ENCODE data around the gene SPECC1.
"Not testable (repeated sequence)": the region's sequence is repeated elsewhere in the genome, so short reads cannot be mapped to it uniquely, and the experiment has no call there.

Gene SPECC1

DNA sequence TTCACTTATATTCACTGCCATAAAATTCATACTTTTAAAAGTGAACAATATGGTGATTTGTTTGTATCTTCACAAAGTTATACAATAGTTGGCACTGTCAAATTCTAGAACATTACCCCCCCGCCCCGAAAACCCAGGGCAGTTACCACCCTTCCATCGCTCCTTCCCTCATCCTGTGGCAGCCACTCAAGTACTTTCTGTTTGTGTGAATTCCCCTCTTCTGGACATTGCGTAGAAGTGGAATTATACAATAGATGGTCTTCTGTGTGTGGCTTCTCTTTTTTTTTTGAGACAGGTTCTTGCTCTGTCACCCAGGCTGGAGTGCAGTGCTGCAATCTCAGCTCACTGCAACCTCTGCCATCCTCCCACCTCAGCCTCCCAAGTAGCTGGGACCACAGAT is 58.6 kb downstream of the SPECC1 start:
- DNase-seq: no peak

GRCh38 chr17:20068445-20068844 is 59.3 kb downstream of the SPECC1 start:
- DNase-seq: no peak

DNA sequence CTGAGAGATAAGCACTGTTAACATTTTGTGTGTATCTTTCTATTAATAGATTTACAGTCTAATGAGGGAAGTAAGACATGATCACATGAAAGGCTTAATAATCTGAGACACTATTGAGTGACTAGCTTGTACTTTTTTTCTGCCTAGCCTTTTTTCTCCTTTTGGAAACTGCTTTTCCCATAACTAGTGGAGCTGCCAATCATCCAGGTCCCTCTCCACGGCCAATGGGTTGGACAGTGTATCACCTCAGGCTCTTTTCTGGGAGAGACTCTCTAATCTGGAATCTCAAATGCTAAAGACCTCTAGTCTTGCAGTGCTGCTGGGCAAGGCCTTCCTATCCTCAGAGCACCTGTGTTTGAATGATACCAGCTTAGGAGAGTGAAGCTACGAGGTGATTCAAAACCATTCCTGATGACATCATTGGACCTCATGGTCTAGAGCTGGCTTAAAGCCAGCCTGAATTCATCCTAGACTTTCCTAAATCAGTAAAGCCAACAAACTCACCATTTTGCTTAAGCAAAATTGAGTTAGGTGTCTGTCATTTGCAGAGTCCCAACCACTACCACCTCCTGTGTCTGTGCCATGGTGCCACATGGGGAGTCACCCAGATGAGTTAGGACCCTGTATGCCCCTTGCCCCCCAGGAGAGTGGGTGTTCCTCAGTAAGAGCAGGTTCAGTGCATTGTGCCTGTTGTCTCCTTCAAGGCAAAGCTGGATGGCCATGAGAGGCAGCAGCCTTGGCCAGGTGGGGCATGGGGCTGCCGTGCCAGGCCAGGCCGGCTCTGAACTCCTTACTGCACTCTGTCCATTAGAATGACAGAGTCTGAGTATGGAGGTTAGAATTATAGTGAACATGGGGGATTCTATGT is 62.9 kb downstream of the SPECC1 start:
- DNase-seq: no peak

DNA sequence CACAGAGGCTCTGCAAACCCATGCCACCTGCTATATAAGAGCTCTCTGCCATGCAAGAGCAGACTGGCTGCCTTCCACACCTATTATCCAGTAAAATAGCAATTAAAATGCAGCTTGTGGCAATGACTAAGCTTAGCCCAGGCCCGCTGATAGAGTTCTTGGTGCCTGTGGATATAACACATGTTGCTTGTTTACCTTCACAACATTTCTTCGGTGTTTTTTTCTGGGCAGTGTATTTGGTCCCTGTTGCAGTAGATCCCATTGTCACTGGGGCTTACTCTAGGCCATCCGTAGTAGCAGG is 63.5 kb downstream of the SPECC1 start:
- no peak for DNase-seq

DNA sequence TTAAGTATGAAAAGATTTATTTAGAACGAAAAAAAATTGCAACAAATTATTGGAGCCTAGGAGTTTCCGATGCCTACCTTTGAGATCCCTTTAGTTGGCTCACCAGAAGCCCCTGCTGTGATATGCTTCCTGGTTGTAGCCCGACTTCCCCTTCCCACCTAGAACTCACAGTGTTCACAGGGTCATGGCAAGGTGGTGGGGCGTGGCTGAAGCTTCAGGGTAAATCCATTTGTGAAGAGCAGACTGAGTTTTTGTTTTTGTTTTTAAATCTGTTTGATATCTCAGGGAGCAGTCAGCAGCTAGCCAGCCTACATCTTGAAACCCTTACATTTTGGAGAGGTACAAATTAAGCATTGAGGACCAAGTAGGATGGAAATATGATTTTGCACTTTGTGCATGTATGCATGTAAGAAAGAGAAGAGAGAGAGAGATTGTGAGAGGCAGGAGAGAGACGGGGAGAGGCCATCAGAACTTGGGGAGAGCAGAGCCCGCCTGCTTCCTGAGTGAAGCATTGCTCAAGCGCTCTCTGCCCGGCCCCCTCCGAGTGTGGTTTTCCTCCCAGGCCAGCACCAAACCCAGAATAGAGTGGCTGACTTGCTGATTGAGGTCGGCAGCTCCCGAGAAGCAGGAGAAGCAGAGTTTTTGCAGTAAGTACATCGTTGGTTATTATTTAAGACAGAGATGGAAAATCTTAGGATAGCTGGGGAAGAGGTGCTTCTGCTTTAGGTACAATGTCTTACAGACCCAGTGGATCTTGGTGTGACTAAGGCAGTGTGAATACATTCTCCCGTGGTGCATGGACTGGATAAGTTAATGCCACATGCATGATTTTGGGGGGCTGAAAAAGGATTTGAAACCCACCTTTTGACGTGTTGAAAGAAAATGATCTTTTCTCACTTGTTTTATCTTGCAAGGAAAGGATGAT is 64.2 kb downstream of the SPECC1 start:
- DNase-seq: peak in 19 of 56 donors; percentile 9 to 62 (median 24)

- DNase-seq: no peak
Observed at GRCh38 chr17:20074001-20074400, 64.8 kb downstream of the SPECC1 start.

GRCh38 chr17:20074489-20074888 is 65.3 kb downstream of the SPECC1 start:
- no peak for DNase-seq

DNA sequence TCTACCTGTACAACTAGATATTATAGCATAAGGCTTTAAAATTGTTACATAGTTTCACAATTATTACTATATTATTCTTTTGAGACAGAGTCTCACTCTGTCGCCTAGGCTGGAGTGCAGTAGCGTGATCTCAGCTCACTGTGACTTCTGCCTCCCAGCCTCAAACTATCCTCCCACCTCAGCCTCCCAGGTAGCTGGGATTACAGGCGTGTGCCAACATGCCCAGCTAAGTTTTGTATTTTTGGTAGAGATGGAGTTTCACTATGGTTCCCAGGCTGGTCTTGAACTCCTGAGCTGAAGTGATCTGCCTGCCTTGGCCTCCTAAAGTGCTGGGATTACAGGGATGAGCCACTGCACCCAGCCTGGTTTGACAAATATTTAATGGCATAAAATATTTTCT is 67.0 kb downstream of the SPECC1 start:
- DNase-seq: not testable (repeated sequence)

GRCh38 chr17:20077978-20078685 is 69.0 kb downstream of the SPECC1 start:
- DNase-seq: no peak

GRCh38 chr17:20080513-20080912 is 71.4 kb downstream of the SPECC1 start:
- no peak for DNase-seq

- DNase-seq: no peak
Observed at GRCh38 chr17:20083156-20083859, 74.1 kb downstream of the SPECC1 start.

DNA sequence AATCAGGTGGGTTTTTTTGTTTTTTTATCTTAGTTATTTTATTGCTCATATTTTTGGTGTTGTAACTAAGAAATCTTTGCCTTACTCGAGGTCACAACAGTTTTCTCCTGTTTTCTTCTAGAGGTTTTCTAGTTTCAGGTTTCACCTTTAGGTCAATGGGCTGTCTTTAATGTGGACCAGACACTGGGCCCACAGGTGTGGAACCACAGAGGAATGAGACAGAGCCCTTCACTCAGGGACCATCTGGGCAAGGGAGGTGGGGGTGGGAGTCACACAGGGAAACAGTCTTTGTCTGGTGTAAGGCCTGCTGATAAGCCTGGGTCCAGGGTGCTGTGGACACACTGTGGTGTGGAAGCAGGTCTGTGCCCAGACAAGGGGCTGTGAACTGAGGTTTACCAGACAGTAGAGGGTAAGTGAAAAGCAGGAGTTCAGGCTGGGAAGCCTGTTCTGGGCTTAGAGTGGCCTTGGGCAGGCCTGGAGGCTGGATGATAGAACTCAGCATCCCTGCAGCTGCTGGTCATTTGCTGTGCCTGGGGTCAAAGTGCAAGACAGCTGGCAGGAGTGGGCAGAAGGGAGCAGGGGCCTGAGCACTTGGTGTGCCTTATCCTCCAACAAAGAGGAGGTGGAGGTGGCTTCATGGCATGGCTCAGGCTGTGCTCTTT is 75.6 kb downstream of the SPECC1 start:
- no peak for DNase-seq

GRCh38 chr17:20085283-20085845 is 76.2 kb downstream of the SPECC1 start:
- DNase-seq: no peak

DNA sequence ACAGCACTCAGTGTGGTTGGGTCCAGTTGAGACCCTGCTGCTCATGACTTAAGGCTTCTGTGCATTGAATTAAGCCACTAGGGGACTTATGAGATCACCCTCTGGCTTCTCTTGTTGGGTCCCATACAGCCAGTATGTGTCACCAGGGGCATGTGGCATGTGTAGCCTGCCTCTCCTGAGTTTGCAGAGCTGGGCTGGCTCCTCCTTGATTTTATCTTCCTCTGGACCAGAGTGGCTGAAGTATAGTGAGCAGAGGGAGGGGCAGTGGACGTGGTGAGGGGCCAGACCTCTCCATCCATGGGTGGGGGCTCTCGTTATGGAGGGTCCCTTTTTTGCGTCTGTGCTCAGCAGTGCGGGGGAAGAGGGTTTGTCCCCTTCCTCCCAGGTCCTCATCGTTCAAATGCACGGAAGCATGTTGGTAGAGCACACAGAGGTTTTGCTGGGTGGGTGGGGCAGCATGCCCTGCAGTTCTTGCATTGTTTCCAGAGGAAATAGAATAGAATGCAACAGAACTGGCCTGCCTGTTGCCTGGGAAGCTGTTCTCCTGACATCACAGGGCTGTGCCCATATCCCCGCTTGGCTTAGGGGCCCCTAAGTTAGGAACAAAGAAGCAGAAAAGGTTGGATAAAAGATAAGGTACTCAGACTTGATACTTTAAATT is 77.4 kb downstream of the SPECC1 start:
- no peak for DNase-seq

- no peak for DNase-seq
Observed at GRCh38 chr17:20087538-20088250, 78.5 kb downstream of the SPECC1 start.

- no peak for DNase-seq
Observed at GRCh38 chr17:20089756-20090547, 80.8 kb downstream of the SPECC1 start.

DNA sequence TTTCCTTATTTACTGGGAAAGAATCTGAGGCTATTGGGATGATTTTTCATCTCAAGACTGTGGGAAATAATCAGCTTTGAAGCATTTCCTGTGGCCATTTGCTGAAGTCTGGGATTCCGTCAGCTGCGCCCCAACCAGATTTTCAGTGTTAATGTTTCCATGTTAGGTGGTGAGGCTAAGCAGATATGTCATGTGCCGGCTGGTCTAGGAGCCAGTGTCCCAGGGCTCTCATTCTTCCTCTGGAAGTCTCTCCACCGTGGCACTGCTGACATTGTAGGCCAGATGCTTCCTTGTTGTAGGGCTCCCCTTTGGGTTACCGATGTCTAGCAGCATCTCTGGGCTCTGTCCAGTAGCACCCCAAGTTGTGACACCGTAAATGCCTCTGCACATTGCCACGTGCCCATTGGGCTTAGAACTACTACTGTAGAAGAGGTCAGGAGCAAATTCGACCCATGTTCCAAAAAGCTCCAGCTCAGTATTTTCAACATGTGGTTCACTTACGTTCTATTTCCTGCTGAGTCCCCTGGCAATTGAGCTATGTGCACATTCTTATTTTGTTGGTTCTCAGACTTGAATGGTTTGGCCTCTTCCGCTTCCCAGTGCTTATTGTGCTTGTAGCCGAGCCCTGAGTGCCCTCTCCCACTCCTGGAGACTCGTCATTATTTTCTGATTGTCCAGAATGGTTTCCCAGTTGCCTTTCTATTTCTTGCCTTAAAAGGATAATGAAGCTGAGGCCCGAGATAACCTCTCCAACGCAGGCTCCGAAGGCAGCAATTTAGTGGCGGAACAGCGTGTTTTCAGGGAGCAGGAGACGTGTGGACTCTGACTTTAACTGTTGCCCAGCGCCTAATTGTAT is 82.2 kb downstream of the SPECC1 start:
- DNase-seq: no peak
